GM13976 (cell line): ENCODE measurements around the gene FOXC2.

ENCODE experiments used
- DNase-seq: peaks from one replicate; pipeline ENCODE4 v3.0.0; 2012; ENCODE audit warnings: low spot score
- CTCF ChIP-seq: IDR thresholded peaks from 2 replicates; pipeline ENCODE4 v1.5.1; 2012; ENCODE audit warnings: borderline replicate concordance, mild to moderate bottlenecking; ENCODE audit not compliant: insufficient read depth; ENCODE audit errors: extremely low read depth, missing control alignments, control extremely low read depth
- in situ Hi-C: fragments of 300-500 bp; cut with MboI; formaldehyde crosslinking; loops from one replicate; pipeline ENCODE4 v1.12.0; 2022; ENCODE audit warnings: low sequenced_read_pairs, mixed read lengths, inconsistent platforms; ENCODE audit not compliant: unreplicated experiment

FOXC2 gene

DNA sequence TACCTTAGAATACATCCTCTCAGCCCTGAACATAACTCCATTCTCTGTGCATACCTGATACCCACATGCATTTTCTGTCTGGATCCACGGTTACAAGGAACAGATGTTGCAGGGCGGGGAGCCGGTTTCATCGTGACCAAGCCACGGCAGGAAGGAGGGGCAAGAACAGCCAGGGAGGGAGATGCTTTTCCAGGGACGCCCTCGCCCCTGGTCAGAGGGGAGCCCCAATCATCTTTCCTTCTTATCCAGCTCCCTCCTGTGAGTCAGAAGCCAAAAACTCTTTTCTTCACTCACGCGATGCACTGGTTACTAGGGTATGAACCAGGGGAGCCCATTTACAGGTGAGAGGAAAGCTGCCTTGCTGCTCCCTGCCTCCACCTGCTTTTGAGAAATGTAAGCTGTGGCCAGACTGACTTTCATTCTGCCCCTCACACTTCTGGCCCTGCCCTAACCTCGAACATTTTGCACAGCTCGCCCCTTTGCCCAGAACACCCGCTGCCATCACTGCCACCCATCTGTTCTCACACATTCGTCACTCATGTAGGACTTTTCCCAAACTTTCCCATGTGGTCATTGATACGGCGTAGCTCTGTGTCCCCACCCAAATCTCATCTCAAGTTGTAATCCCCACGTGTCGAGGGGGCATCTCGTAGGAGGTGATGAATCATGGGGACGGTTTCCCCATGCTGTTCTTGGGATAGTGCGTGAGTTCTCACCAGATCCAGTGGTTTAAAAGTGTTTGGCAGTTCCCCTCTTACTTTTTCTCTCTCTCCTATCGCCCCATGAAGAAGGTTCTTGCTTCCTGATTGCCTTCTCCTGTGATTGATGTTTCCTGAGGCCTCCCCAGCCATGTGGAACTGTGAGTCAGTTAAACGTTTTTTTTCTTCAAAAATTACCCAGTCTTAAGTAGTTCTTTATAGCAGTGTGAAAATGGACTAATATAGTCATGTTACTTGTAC lies 32.3 kb downstream of the FOXC2 start:
- in situ Hi-C loops: no loop called here
- no peak for DNase-seq
- TF ChIP-seq CTCF: no peak

GRCh38 chr16:86601356-86601755 lies 34.7 kb downstream of the FOXC2 start:
- DNase-seq: no peak
- no peak for TF ChIP-seq CTCF
- in situ Hi-C loops: no loop called here

- no peak for DNase-seq
- no peak for TF ChIP-seq CTCF
- in situ Hi-C loops: no loop called here
Measured at GRCh38 chr16:86602521-86602920, 35.9 kb downstream of the FOXC2 start.

- DNase-seq: peak; percentile 73
- TF ChIP-seq CTCF: no peak
- in situ Hi-C loops: no loop called here
Measured at GRCh38 chr16:86604436-86605193, 38.0 kb downstream of the FOXC2 start.

DNA sequence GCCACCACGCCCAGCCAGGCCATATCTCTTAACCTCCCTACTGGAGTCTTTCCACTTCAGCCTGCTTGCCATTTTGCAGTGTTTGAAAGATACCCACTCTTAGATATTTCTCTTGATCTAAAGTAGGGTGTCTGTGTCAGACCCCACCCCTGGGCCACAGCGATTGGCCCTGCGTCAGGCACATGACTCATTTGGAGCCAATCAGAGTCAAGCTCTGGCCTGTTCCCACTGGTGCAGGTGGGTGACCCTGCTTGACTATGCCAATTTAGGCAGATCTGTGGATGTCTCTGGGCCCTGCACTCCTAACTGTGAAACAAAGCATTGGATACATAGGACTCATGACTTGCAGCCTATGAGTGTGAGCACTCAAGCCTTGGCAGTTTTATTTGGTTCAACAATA lies 39.3 kb downstream of the FOXC2 start:
- no peak for TF ChIP-seq CTCF

GRCh38 chr16:86608301-86608747 lies 41.7 kb downstream of the FOXC2 start:
- TF ChIP-seq CTCF: no peak
- in situ Hi-C loops: no loop called here
- DNase-seq: no peak

More for the DNA sequence above, 39.3 kb downstream of the FOXC2 start:
- in situ Hi-C loops: no loop called here
- DNase-seq: no peak
